ENCODE data around the gene ZNF497. TPM values are rescaled to one million over a fixed set of nuclear protein-coding genes. Genes with fewer than 3 reads are reported as not detected.

Gene ZNF497
- polyA plus RNA-seq, 1 of the 3 experiments (the other 2 are of a cell fraction), result 1.1 TPM

- TF ChIP-seq RFX5 (IDR thresholded peaks at IDR 0.05; ENCODE audit: low read length) (no peak), RXRA (IDR thresholded peaks at IDR 0.05; ENCODE audit: borderline replicate concordance, low read depth) (no peak), MXI1 (IDR thresholded peaks at IDR 0.05; ENCODE audit: low read depth, low read length) (no peak), RAD21 (IDR thresholded peaks at IDR 0.05; ENCODE audit: low read length) (no peak), ELF1 (IDR thresholded peaks at IDR 0.05) (no peak), SIN3A (IDR thresholded peaks at IDR 0.05; ENCODE audit: borderline replicate concordance, low read depth, low read length) (no peak), SMC3 (IDR thresholded peaks at IDR 0.05; ENCODE audit: low read depth, low read length) (no peak)
Observed at GRCh38 chr19:58350001-58350861, 12.3 kb downstream of the ZNF497 start (continued).

- TF ChIP-seq TEAD4 (IDR thresholded peaks at IDR 0.05; ENCODE audit: borderline replicate concordance, insufficient read depth) (no peak), FOXJ3 (CRISPR knock-in tag; IDR thresholded peaks at IDR 0.05) (no peak), RCOR1 (IDR thresholded peaks at IDR 0.05; ENCODE audit: low read length) (no peak), MXI1 (IDR thresholded peaks at IDR 0.05; ENCODE audit: low read depth, low read length) (no peak), RXRA (IDR thresholded peaks at IDR 0.05; ENCODE audit: borderline replicate concordance, low read depth) (no peak), SIN3A (IDR thresholded peaks at IDR 0.05; ENCODE audit: borderline replicate concordance, low read depth, low read length) (no peak), SMC3 (IDR thresholded peaks at IDR 0.05; ENCODE audit: low read depth, low read length) (no peak), IRF3 (IDR thresholded peaks at IDR 0.05; ENCODE audit: low read depth, low read length) (no peak), FOXM1 (IDR thresholded peaks at IDR 0.05; ENCODE audit: low read depth) (no peak), NFIC (IDR thresholded peaks at IDR 0.05; ENCODE audit: borderline replicate concordance) (no peak), ZBTB33 (IDR thresholded peaks at IDR 0.05; ENCODE audit: borderline replicate concordance, low read depth) (no peak), EP300 (IDR thresholded peaks at IDR 0.05; ENCODE audit: borderline replicate concordance in 1 of 2, low read depth in 1 of 2, low read length in 1 of 2) (no peak), YY1 (IDR thresholded peaks at IDR 0.05; ENCODE audit: low read depth) (no peak), JUND (IDR thresholded peaks at IDR 0.05) (no peak)
- no peak overlapping the region for H3K27ac ChIP-seq (ENCODE audit: low read depth in 2 of 2, low read length in 1 of 2)
- ChIA-PET POLR2A (no interaction called here), CTCF (no interaction called here)
- H3K79me2 ChIP-seq (ENCODE audit: insufficient read depth), result peaks cover 56% of the 10 kb centered on the region
- WGBS (ENCODE audit: low lambda C conversion rate), result 96% methylated on average over 8 of the region's 8 CpGs
- no peak overlapping the region for H2AFZ ChIP-seq (ENCODE audit: low read depth)
- no peak overlapping the region for H3K4me3 ChIP-seq (ENCODE audit: low read depth in 2 of 2, low read length in 1 of 2)
- H3F3A ChIP-seq (replicated peaks; ENCODE audit: insufficient read depth), result peaks cover 5% of the 10 kb centered on the region
- H3K4me2 ChIP-seq, result no peak overlapping the region
- no peaks in the 10 kb centered on the region for H3K9me3 ChIP-seq
- no peak for DNase-seq
- H4K20me1 ChIP-seq (ENCODE audit: insufficient read depth), result no peaks in the 10 kb centered on the region
- no peaks in the 10 kb centered on the region for H3K27me3 ChIP-seq (ENCODE audit: insufficient read depth)
- H3K4me1 ChIP-seq (ENCODE audit: control insufficient read depth in 1 of 2, insufficient read depth in 2 of 2, low read depth in 1 of 2, low read length in 1 of 2), result peaks cover 0 to 6% of the 10 kb centered on the region in 2 experiments; a peak in 2 of 4 replicates
- no peak overlapping the region for H3K9ac ChIP-seq
- no peaks in the 10 kb centered on the region for H3K9me2 ChIP-seq
- H3K36me3 ChIP-seq (replicated peaks in 1 of 2; ENCODE audit: control insufficient read depth in 1 of 2, insufficient read depth in 2 of 2, low read length in 1 of 2), result peaks cover 2 to 12% of the 10 kb centered on the region in 2 experiments
Observed at GRCh38 chr19:58349590-58349989, 13.0 kb downstream of the ZNF497 start.

Data from SK-N-SH (cell line).